ENCODE measurements around the gene BBS9.

BBS9 gene

DNA sequence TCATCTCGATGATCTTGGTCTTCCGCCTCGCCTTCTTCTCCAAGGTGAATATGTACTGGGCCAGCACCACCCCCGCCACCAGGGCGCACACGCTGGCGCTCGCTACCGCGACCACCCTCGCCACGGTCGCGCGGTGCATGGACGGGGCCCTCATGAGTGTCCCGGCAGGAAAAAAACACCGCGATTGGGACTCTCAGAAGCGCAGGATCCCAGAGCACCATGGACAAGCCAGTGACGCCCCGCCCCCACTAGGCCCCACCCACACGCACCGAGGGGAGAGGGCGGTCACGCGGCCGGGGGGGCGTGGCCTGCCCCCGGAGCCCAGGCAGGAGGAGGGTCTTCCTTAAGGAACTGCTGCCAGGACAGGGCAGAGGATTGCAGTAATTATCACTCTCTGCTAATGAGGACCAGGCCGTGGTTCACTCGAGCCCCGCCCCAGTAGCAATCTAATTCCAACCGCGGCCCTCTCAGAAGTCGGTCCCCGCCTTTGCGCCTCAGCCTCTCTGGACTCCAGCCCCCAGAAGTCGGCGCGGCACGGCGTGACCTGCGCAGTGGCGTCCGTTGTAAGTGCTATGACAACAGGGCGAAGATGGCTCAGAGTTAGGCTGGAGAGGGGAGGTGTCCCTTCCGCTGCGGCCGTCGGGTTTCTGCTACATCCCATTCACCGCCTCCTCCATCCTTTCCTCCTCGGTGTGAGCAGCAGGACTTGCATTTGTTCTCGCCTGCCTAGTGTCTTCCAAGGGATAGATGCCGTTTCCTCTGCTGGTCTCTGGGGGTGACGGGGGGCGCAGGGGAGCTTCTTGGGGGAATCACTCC is at the start of gene BBS9:
TSS of gene BBS9 (plus strand) at position 575 of the 816 bp plus-strand sequence. CDS start 16,689 bp downstream, outside the sequence.
- Histone ChIP-seq H3K27ac (peak within 1 kb of the TSS; percentile 82), H3K36me3 (no peaks in the 10 kb centered on the region), H3K9me3 (no peaks in the 10 kb centered on the region), H3K27me3 (no peaks in the 10 kb centered on the region), H3K4me3 (ENCODE audit: low read depth in 1 of 2, low read length in 1 of 2) (peak within 1 kb of the TSS; percentile 69 to 82), H3K4me1 (ENCODE audit: control insufficient read depth in 1 of 2, insufficient read depth in 1 of 2, low read depth in 1 of 2, low read length in 1 of 2) (peaks cover 10 to 17% of the 10 kb centered on the region in 2 experiments)
- TF ChIP-seq, protein P1, sequence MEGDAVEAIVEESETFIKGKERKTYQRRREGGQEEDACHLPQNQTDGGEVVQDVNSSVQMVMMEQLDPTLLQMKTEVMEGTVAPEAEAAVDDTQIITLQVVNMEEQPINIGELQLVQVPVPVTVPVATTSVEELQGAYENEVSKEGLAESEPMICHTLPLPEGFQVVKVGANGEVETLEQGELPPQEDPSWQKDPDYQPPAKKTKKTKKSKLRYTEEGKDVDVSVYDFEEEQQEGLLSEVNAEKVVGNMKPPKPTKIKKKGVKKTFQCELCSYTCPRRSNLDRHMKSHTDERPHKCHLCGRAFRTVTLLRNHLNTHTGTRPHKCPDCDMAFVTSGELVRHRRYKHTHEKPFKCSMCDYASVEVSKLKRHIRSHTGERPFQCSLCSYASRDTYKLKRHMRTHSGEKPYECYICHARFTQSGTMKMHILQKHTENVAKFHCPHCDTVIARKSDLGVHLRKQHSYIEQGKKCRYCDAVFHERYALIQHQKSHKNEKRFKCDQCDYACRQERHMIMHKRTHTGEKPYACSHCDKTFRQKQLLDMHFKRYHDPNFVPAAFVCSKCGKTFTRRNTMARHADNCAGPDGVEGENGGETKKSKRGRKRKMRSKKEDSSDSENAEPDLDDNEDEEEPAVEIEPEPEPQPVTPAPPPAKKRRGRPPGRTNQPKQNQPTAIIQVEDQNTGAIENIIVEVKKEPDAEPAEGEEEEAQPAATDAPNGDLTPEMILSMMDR (IDR thresholded peaks at IDR 0.05), result peak; percentile 46

DNA sequence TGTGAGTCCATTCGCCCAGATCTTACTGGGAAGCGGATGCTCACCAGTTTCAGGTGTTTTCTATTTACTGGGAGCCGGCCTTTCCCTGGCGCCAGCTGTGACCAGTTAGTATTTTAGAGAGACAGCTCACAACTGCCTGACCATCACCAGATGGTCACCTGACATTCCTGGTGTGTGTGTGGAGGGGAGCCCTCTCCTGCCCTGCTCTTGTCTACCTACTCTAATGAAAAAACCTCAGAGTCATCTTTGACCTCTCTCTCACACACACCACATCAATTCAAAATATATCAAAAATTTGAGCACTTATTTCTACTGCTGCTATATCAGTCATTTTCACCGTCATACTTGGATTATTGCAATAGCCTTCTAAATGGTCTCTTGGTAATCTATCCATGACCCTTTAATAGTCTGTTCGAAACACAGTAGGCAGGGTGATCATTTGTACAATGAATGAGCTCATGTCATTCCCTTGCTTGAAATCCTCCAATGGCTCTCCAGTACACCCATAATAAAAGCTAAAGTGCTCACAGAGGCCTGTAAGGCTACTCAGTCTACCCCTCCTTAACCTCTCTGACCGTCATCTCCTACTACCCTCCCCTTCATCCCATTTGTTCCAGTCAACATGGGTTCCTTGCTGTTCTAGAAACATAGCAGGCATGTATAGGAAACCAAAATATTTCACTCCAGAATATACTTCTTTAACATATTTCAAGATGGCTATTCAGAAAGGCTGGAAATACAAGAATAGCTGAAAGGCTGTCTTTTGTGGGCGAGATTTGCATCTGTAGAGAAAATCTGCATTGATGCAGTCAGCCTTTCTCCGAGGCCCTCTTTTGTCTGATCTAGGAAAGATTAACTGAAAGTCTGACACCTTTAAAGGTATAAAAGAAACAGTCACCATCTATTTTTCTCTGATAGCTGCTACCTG is 49.3 kb upstream of the BBS9 start:
- Histone ChIP-seq H3K4me3 (ENCODE audit: low read depth in 1 of 2, low read length in 1 of 2) (no peak overlapping the region), H3K36me3 (no peaks in the 10 kb centered on the region), H3K27ac (no peak overlapping the region), H3K9me3 (no peaks in the 10 kb centered on the region), H3K27me3 (peaks cover 31% of the 10 kb centered on the region), H3K4me1 (ENCODE audit: control insufficient read depth in 1 of 2, insufficient read depth in 1 of 2, low read depth in 1 of 2, low read length in 1 of 2) (no peaks in the 10 kb centered on the region)
- TF ChIP-seq, protein P1 (IDR thresholded peaks at IDR 0.05), result no peak

DNA sequence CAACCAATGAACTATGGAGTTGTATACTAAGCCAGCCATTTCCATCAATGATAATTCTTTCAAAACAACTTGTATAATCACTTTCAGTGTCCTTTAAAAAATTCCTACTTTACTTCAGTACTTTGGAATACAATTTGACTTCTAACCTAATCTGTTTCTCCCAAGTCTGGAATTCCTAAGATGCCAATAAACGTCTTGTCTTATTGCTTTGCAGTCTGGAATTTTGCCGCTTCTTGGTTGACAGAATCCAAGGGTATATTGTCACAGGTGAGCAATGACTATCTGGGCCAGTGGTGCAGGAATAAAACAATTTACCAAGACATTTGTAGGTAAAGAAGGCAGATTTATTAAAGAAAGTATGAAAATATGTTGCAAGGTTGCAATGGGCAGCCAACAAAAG is 42.0 kb upstream of the BBS9 start:
- Histone ChIP-seq H3K27me3 (no peaks in the 10 kb centered on the region), H3K4me1 (ENCODE audit: control insufficient read depth in 1 of 2, insufficient read depth in 1 of 2, low read depth in 1 of 2, low read length in 1 of 2) (no peaks in the 10 kb centered on the region), H3K27ac (no peak overlapping the region), H3K9me3 (no peaks in the 10 kb centered on the region), H3K4me3 (ENCODE audit: low read depth in 1 of 2, low read length in 1 of 2) (no peak overlapping the region), H3K36me3 (no peaks in the 10 kb centered on the region)
- TF ChIP-seq, protein P1 (IDR thresholded peaks at IDR 0.05), result no peak

DNA sequence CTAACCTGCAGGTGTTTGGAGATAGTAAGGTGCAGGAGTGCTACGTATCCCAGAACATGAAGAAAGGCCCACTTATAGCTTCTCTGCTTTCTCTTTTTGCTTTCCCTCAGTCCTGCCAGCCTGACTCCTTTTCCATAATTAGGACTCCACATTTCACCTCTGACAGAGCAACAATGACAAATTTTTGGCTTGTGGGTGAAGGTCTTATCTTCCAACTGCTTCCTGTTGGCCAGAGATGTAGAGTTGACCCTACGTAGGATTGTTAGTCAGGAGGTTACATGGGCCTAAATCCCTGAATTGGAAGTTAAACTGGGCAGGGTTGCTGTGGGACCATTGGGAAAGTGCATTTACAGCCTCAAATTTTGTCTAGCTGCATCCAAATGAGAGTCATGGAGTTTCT is 41.5 kb upstream of the BBS9 start:
- no peaks in the 10 kb centered on the region for H3K27me3 ChIP-seq
- no peak overlapping the region for H3K27ac ChIP-seq
- no peak overlapping the region for H3K4me3 ChIP-seq (ENCODE audit: low read depth in 1 of 2, low read length in 1 of 2)
- TF ChIP-seq, protein P1 (IDR thresholded peaks at IDR 0.05), result no peak
- H3K4me1 ChIP-seq (ENCODE audit: control insufficient read depth in 1 of 2, insufficient read depth in 1 of 2, low read depth in 1 of 2, low read length in 1 of 2), result no peaks in the 10 kb centered on the region
- H3K36me3 ChIP-seq, result no peaks in the 10 kb centered on the region
- no peaks in the 10 kb centered on the region for H3K9me3 ChIP-seq

DNA sequence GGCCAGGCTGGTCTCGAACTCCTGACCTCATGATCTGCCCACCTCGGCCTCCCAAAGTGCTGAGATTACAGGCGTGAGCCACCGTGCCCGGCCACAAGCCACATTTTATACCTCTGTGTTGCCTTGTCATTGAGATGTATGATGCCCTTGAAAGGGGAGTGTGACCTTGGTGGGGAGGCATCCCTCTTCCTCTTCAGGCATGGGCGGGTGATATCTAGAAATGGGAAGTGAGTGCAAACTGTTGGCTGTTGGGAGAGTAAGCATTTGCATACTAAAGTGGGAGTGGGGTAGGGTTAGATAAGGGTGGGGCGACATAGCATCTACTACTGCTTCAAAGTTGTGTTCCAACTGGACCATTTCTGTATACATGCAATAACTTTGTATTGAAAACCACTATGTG is 40.2 kb upstream of the BBS9 start:
- Histone ChIP-seq H3K36me3 (peaks cover 11% of the 10 kb centered on the region), H3K9me3 (no peaks in the 10 kb centered on the region), H3K4me1 (ENCODE audit: control insufficient read depth in 1 of 2, insufficient read depth in 1 of 2, low read depth in 1 of 2, low read length in 1 of 2) (no peaks in the 10 kb centered on the region), H3K4me3 (ENCODE audit: low read depth in 1 of 2, low read length in 1 of 2) (no peak overlapping the region), H3K27me3 (no peaks in the 10 kb centered on the region), H3K27ac (no peak overlapping the region)
- TF ChIP-seq, protein P1 (IDR thresholded peaks at IDR 0.05), result no peak
